K562 (cell line): ENCODE results near the gene NUP62. TPM values are rescaled to one million over a fixed set of nuclear protein-coding genes. Genes with fewer than 3 reads are reported as not detected.

Experiments
- ATAC-seq: fragments of 200-7000 bp; cut with Tn5 transposase; 3 replicates; pipeline ENCODE4 v1.9.1; 2020; ENCODE audit warnings: moderate library complexity
- BruUV-seq: library from RNA; stranded (reverse); fragments of 400-500 nt; replicated peaks from 2 replicates; lab custom pipeline; 2021; lab: Mats Ljungman, UMichigan
- CTCF ChIA-PET: fragments of 300-600 bp; formaldehyde crosslinking; extraction: SDS; loops from one replicate; lab custom pipeline; 2021; ENCODE audit warnings: low intra/inter-chr PET ratio; lab: Yijun Ruan, JAX
- POLR2A ChIA-PET: fragments of 300-600, 350-650 bp; sonication (Branson Sonifier 250); formaldehyde crosslinking; extraction: SDS; loops from one replicate; lab custom pipeline; 2021; ENCODE audit warnings: antibody characterized with exemption, inconsistent platforms; lab: Yijun Ruan, JAX
- DNase-seq, 4 experiments: peaks; one replicate each; pipeline versions ENCODE4 v3.0.0 to v3.0.0-alpha.2; 2011 to 2018; ENCODE audit warnings: low spot score in 3 of 4, mixed read lengths in 3 of 4; ENCODE audit errors: extremely low read depth in 1 of 4
- FAIRE-seq: peaks from 2 replicates; lab custom pipeline; 2011; peaks lifted over from hg19 to GRCh38; lab: Jason Lieb, UNC
- H2AFZ ChIP-seq: 2 replicates; pipeline ENCODE4 v1.6.0; 2011; ENCODE audit warnings: low read depth, low read length, control low read depth, inconsistent platforms
- H3K27ac ChIP-seq: fragments of 200-600 bp; 3 replicates; pipeline ENCODE4 v1.8.0; 2011; ENCODE audit warnings: low read depth, mild to moderate bottlenecking, control low read depth, inconsistent platforms, low read length, moderate library complexity, mixed read lengths; ENCODE audit errors: extremely low read depth
- H3K27me3 ChIP-seq, 2 experiments: fragments of 300-600 bp in 1 of 2; 2 replicates in 1 of 2; 3 replicates in 1 of 2; pipeline versions ENCODE4 v1.6.0 to v1.8.0; 2011; ENCODE audit warnings: inconsistent platforms in 2 of 2, low read length in 2 of 2, mild to moderate bottlenecking in 1 of 2, mixed read lengths in 1 of 2, moderate library complexity in 1 of 2; ENCODE audit not compliant: control insufficient read depth in 2 of 2, insufficient read depth in 2 of 2
- H3K36me3 ChIP-seq: fragments of 300-600 bp; 3 replicates; pipeline ENCODE4 v1.8.0; 2011; ENCODE audit warnings: mild to moderate bottlenecking, low read length, inconsistent platforms; ENCODE audit not compliant: control insufficient read depth, insufficient read depth
- H3K4me1 ChIP-seq, 2 experiments: fragments of 200-600 bp in 1 of 2; replicated peaks in 1 of 2; 2 replicates in 1 of 2; 3 replicates in 1 of 2; pipeline versions ENCODE4 v1.5.1 to v1.8.0; 2011; ENCODE audit warnings: inconsistent platforms in 2 of 2, low read length in 2 of 2, mild to moderate bottlenecking in 1 of 2, mixed read lengths in 1 of 2, moderate library complexity in 1 of 2; ENCODE audit not compliant: control insufficient read depth in 2 of 2, insufficient read depth in 2 of 2
- H3K4me2 ChIP-seq: 2 replicates; pipeline ENCODE4 v1.6.1; 2011; ENCODE audit warnings: low read length, control low read depth, inconsistent platforms, mixed read lengths; ENCODE audit not compliant: insufficient read depth
- H3K4me3 ChIP-seq: fragments of 200-600 bp; sonication (generic), shearing (Covaris generic); 2 replicates; pipeline ENCODE4 v1.5.1; 2016; ENCODE audit warnings: control low read depth, inconsistent platforms
- H3K79me2 ChIP-seq: fragments of 200-600 bp; 3 replicates; pipeline ENCODE4 v1.8.0; 2011; ENCODE audit warnings: low read length, inconsistent platforms; ENCODE audit not compliant: control insufficient read depth, insufficient read depth
- H3K9ac ChIP-seq, 2 experiments: 2 replicates each; pipeline versions ENCODE4 v1.6.0 to v1.6.1; 2011; ENCODE audit warnings: low read depth in 2 of 2, low read length in 2 of 2, control low read depth in 1 of 2, inconsistent platforms in 1 of 2, mild to moderate bottlenecking in 1 of 2, mixed read lengths in 1 of 2; ENCODE audit not compliant: insufficient read depth in 1 of 2
- H3K9me1 ChIP-seq: one replicate; pipeline ENCODE4 v1.6.0; 2011; ENCODE audit warnings: inconsistent platforms, mild to moderate bottlenecking, low read length, moderate library complexity; ENCODE audit not compliant: control insufficient read depth, insufficient read depth
- H3K9me3 ChIP-seq: replicated peaks from 2 replicates; pipeline ENCODE4 v1.5.1; 2011; ENCODE audit warnings: low read depth, low read length, inconsistent platforms; ENCODE audit not compliant: control insufficient read depth, insufficient read depth
- H4K20me1 ChIP-seq: replicated peaks from 2 replicates; pipeline ENCODE4 v1.6.1; 2011; ENCODE audit warnings: low read length, inconsistent platforms, mixed read lengths; ENCODE audit not compliant: control insufficient read depth, insufficient read depth
- AFF1 ChIP-seq, 2 experiments: fragments of 450-650 bp; IDR thresholded peaks; 2 replicates each; pipeline ENCODE4 v1.6.1; 2018; ENCODE audit warnings: mild to moderate bottlenecking in 2 of 2, low read depth in 1 of 2; ENCODE audit not compliant: partially characterized antibody in 2 of 2
- HBP1 ChIP-seq: fragments of 450-650 bp; formaldehyde crosslinking; IDR thresholded peaks from 2 replicates; pipeline ENCODE4 v1.4.0; 2022; ENCODE audit warnings: missing genetic modification characterization
- MAX ChIP-seq: sonication (generic); formaldehyde crosslinking; IDR thresholded peaks from 2 replicates; pipeline ENCODE4 v1.9.0; 2022; ENCODE audit warnings: mild to moderate bottlenecking, missing genetic modification reagents
- MYC ChIP-seq, 2 experiments: fragments of 250-450 bp in 1 of 2; sonication (Bioruptor Pico) in 1 of 2; IDR thresholded peaks; 2 replicates each; pipeline versions ENCODE4 v1.5.1 to v1.6.1; 2012 to 2021; ENCODE audit warnings: low read depth in 2 of 2, borderline replicate concordance in 1 of 2, improper control_type of control experiment in 1 of 2, low read length in 1 of 2, mild to moderate bottlenecking in 1 of 2, moderate library complexity in 1 of 2
- NFXL1 ChIP-seq: fragments of 450-650 bp; formaldehyde crosslinking; IDR thresholded peaks from 2 replicates; pipeline ENCODE4 v1.4.0; 2021; ENCODE audit warnings: mild to moderate bottlenecking
- RHOXF2B ChIP-seq: fragments of 250-450 bp; sonication (Bioruptor Pico); conservative IDR thresholded peaks from 2 replicates; pipeline ENCODE4 v1.5.1; 2021
- ZBTB26 ChIP-seq: fragments of 450-650 bp; formaldehyde crosslinking; IDR thresholded peaks from 2 replicates; pipeline ENCODE4 v1.4.0; 2022; ENCODE audit warnings: missing genetic modification characterization
- ZBTB34 ChIP-seq: fragments of 250-450 bp; sonication (Bioruptor Pico); IDR thresholded peaks from 2 replicates; pipeline ENCODE4 v1.8.0; 2021; ENCODE audit warnings: mild to moderate bottlenecking, moderate library complexity
- ZFP36 ChIP-seq: fragments of 150-350 bp; IDR thresholded peaks from 2 replicates; pipeline ENCODE4 v1.6.1; 2018; ENCODE audit warnings: low read length, low read depth; ENCODE audit not compliant: partially characterized antibody
- WGBS: fragments of 100-300 bp; shearing (Covaris generic); methylation state at CpG from one replicate; pipeline ENCODE4 v1.1.6; 2016; ENCODE audit warnings: low coverage, mixed read lengths; ENCODE audit not compliant: insufficient coverage; ENCODE audit errors: missing lambda C conversion rate; 5-methylcytosine and 5-hydroxymethylcytosine counted together
- in situ Hi-C: fragments of 300-500 bp; cut with MboI; formaldehyde crosslinking; loops from 4 replicates; pipeline ENCODE4 v1.15.0; 2018; ENCODE audit warnings: inconsistent platforms, mixed read lengths
- intact Hi-C: fragments of 100-400 bp; cut with micrococcal nuclease; formaldehyde crosslinking; loops from 2 replicates; pipeline ENCODE4 v1.14.2; 2022
- polyA plus RNA-seq, 8 experiments: library from polyadenylated mRNA; depleted of rRNA in 4 of 8; stranded (reverse) in 5 of 8; unstranded in 3 of 8; fragments of >200 nt; fragmentation: Nextera tagmentation in 2 of 8; fragmentation: Illumina TruSeq in 1 of 8; extraction: Ambion mirVana in 2 of 8; extraction: Trizol in 1 of 8; gene quantifications; 2 replicates each; pipeline versions ENCODE4 v1.2.1 to v1.2.3, GENCODE V29; 2011 to 2014; ENCODE audit warnings: inconsistent platforms in 1 of 8, missing spikeins in 1 of 8
- total RNA-seq, 7 experiments: library from RNA; depleted of rRNA in 6 of 7; stranded (reverse); fragments of >200 nt in 6 of 7; fragmentation: Illumina TruSeq in 2 of 7; extraction: Trizol in 2 of 7; gene quantifications; 2 replicates each; pipeline versions ENCODE4 v1.2.1 to v1.2.3, GENCODE V29; 2011 to 2021; ENCODE audit warnings: low replicate concordance in 1 of 7

Gene NUP62
- total and polyA plus RNA-seq, 9 of the 15 experiments (the other 6 are each of a cell fraction or from before 2014, with no cell fraction given): 16.9 to 109 (median 66.0) TPM

GRCh38 chr19:49932041-49932451 lies 2.7 kb upstream of the NUP62 start (continued):
- peak; percentile 95 for TF ChIP-seq HBP1 (CRISPR knock-in tag)

- ChIA-PET CTCF (no interaction called here), POLR2A (interaction anchor here (6.4 kb wide), 1 partner anchor 17 kb away, joined by 105 read pairs; no protein-coding TSS in a partner anchor)
- Histone ChIP-seq H3K27me3 (no peaks in the 10 kb centered on the region), H3K79me2 (peaks cover 46% of the 10 kb centered on the region), H3K4me3 (no peak overlapping the region), H3K4me2 (peak overlapping the region; percentile 85; the same call in 1 of the 2 replicates), H2AFZ (no peak overlapping the region), H4K20me1 (peaks cover 12% of the 10 kb centered on the region), H3K9me3 (no peaks in the 10 kb centered on the region), H3K4me1 (peaks cover 22 to 50% of the 10 kb centered on the region in 2 experiments), H3K36me3 (peaks cover 26% of the 10 kb centered on the region), H3K9ac (no peak overlapping the region), H3K9me1 (peaks cover 5% of the 10 kb centered on the region), H3K27ac (no peak overlapping the region)
- FAIRE-seq: no peak
- WGBS: 92% methylated on average over 7 of the region's 7 CpGs
- intact Hi-C loops (no loop called here), in situ Hi-C loops (loop anchor here (10.0 kb wide), 1 partner anchor 163 kb away; no protein-coding TSS in a partner anchor)
- ATAC-seq: no peak
- DNase-seq: no peak
- no TSS peak for BruUV-seq
- TF ChIP-seq AFF1 (IDR thresholded peaks at IDR 0.05; ENCODE audit: low read depth in 1 of 2, partially characterized antibody in 2 of 2) (peak in 1 of 2 experiments; percentile 41), ZFP36 (no peak), ZBTB34 (CRISPR knock-in tag) (no peak), ZBTB26 (CRISPR knock-in tag) (0 out of 2 replicates have a peak, but pooled peaks have one; percentile 34), RHOXF2B (CRISPR knock-in tag) (0 out of 2 replicates have a peak, but pooled peaks have one; percentile 14), MYC (IDR thresholded peaks at IDR 0.05; ENCODE audit: low read depth, low read length) (no peak), MYC (CRISPR knock-in tag; IDR thresholded peaks at IDR 0.05; ENCODE audit: borderline replicate concordance, low read depth) (0 out of 2 replicates have a peak, but pooled peaks have one; percentile 16), MAX (CRISPR knock-in tag) (no peak), NFXL1 (peak; percentile 83)
Observed at GRCh38 chr19:49931293-49932040, 2.2 kb upstream of the NUP62 start.
